Parathyroid adenoma (tissue), 2 donors: ENCODE measurements around the gene ANK2.

Experiments
- H2AFZ ChIP-seq: fragments of 300-600 bp; sonication (generic); one replicate; pipeline ENCODE4 v1.7.0; 2017; ENCODE audit warnings: antibody characterized with exemption, mild to moderate bottlenecking
- H3K27ac ChIP-seq: fragments of 300-600 bp; sonication (generic); one replicate; pipeline ENCODE4 v1.7.0; 2017
- H3K27me3 ChIP-seq: fragments of 300-600 bp; sonication (generic); one replicate; pipeline ENCODE4 v1.7.0; 2017; ENCODE audit warnings: low read length; ENCODE audit not compliant: control insufficient read depth, insufficient read depth
- H3K36me3 ChIP-seq: fragments of 300-600 bp; sonication (generic); one replicate; pipeline ENCODE4 v1.7.0; 2017; ENCODE audit warnings: low read length; ENCODE audit not compliant: control insufficient read depth, insufficient read depth
- H3K4me1 ChIP-seq: fragments of 300-600 bp; sonication (generic); one replicate; pipeline ENCODE4 v1.7.0; 2017; ENCODE audit warnings: control low read depth
- H3K4me2 ChIP-seq: fragments of 300-600 bp; sonication (generic); one replicate; pipeline ENCODE4 v1.7.0; 2017; ENCODE audit warnings: low read length
- H3K4me3 ChIP-seq: fragments of 300-600 bp; sonication (generic); one replicate; pipeline ENCODE4 v1.7.0; 2017; ENCODE audit warnings: low read depth, low read length
- H3K79me2 ChIP-seq: fragments of 300-600 bp; sonication (generic); one replicate; pipeline ENCODE4 v1.7.0; 2017; ENCODE audit warnings: control low read depth
- H3K9ac ChIP-seq: fragments of 300-600 bp; sonication (generic); one replicate; pipeline ENCODE4 v1.7.0; 2017; ENCODE audit warnings: mild to moderate bottlenecking
- H3K9me3 ChIP-seq: fragments of 300-600 bp; sonication (generic); one replicate; pipeline ENCODE4 v1.7.0; 2017; ENCODE audit warnings: low read length; ENCODE audit not compliant: control insufficient read depth
- TF ChIP-seq, protein P1 (sequence below): fragments of 300-600 bp; sonication (generic); IDR thresholded peaks from one replicate; pipeline ENCODE4 v1.7.0; 2017; ENCODE audit warnings: antibody characterized with exemption, mild to moderate bottlenecking
- donor health status: primary hyperparathyroidism.

Gene ANK2

DNA sequence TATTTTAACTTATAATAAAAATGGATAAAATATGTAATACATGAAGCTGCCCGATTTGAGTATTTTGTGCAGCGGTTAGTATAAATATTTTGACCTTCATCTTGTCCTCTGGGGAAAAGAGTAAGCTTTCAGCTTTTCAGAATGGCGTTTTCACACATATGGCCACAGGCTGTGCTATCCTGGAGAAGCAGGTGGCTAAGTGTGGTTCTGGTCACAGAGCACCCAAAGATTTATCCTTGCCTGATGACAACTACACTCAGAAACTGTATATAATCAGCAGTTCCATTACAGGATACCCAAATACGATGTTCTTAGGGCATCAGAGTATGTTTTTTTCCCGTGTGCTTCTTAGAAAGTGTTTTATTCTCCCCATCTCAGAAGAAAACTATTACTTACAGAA is 42.3 kb upstream of the ANK2 start:
- H3K79me2 ChIP-seq, result no peaks in the 10 kb centered on the region
- H3K36me3 ChIP-seq, result no peaks in the 10 kb centered on the region
- TF ChIP-seq, protein P1, sequence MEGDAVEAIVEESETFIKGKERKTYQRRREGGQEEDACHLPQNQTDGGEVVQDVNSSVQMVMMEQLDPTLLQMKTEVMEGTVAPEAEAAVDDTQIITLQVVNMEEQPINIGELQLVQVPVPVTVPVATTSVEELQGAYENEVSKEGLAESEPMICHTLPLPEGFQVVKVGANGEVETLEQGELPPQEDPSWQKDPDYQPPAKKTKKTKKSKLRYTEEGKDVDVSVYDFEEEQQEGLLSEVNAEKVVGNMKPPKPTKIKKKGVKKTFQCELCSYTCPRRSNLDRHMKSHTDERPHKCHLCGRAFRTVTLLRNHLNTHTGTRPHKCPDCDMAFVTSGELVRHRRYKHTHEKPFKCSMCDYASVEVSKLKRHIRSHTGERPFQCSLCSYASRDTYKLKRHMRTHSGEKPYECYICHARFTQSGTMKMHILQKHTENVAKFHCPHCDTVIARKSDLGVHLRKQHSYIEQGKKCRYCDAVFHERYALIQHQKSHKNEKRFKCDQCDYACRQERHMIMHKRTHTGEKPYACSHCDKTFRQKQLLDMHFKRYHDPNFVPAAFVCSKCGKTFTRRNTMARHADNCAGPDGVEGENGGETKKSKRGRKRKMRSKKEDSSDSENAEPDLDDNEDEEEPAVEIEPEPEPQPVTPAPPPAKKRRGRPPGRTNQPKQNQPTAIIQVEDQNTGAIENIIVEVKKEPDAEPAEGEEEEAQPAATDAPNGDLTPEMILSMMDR, result no peak
- no peak overlapping the region for H3K9ac ChIP-seq
- no peaks in the 10 kb centered on the region for H3K27me3 ChIP-seq
- peaks cover 4% of the 10 kb centered on the region for H3K4me1 ChIP-seq
- no peak overlapping the region for H3K4me2 ChIP-seq
- H2AFZ ChIP-seq, result no peak overlapping the region
- H3K9me3 ChIP-seq, result no peaks in the 10 kb centered on the region
- no peak overlapping the region for H3K27ac ChIP-seq
- H3K4me3 ChIP-seq, result no peak overlapping the region

DNA sequence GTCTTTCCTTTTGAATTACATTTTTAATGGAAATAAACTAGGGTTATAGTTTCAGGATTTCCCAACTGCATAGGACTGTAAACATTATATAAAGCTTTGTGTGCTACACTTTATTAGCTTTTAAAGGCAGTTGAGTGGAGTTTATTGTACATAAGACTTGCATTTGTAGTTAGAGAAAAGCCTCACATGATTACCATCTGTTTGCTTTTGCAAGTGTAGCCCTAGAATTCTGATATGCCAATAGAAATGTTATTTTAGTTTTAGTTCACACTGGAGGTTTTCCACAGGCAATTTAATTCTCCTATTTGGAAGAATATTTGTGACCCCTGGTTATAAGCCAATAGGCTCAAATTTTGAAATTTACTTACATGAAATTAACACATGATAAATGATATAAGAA is 41.3 kb upstream of the ANK2 start:
- Histone ChIP-seq H3K79me2 (no peaks in the 10 kb centered on the region), H3K27me3 (no peaks in the 10 kb centered on the region), H2AFZ (no peak overlapping the region), H3K4me2 (no peak overlapping the region), H3K4me3 (no peak overlapping the region), H3K36me3 (no peaks in the 10 kb centered on the region), H3K9me3 (no peaks in the 10 kb centered on the region), H3K27ac (no peak overlapping the region), H3K9ac (no peak overlapping the region), H3K4me1 (peaks cover 11% of the 10 kb centered on the region)
- TF ChIP-seq, protein P1, result no peak

DNA sequence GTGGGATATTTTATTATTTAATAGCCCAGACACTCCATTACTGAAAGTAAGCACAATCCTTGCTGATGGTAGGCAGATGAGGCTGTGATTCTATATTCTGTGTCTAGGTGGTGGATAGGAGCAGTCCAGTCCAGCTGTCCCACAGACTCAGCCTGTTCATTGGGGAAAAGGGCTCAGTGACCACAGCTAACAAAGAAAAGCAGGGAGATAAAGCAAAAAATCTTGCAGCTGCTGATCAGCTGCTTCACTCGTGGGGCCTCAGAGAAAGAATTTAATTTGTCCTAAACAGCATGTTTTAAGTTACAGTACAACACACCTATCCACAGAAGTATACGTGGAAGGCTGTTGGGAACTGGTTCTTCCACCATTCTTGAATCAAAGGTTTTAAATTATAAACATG is 40.7 kb upstream of the ANK2 start:
- Histone ChIP-seq H3K36me3 (no peaks in the 10 kb centered on the region), H2AFZ (peak overlapping the region; percentile 68), H3K9me3 (no peaks in the 10 kb centered on the region), H3K9ac (no peak overlapping the region), H3K4me1 (peaks cover 11% of the 10 kb centered on the region), H3K27ac (no peak overlapping the region), H3K79me2 (no peaks in the 10 kb centered on the region), H3K27me3 (no peaks in the 10 kb centered on the region), H3K4me3 (no peak overlapping the region), H3K4me2 (no peak overlapping the region)
- TF ChIP-seq, protein P1, result no peak

DNA sequence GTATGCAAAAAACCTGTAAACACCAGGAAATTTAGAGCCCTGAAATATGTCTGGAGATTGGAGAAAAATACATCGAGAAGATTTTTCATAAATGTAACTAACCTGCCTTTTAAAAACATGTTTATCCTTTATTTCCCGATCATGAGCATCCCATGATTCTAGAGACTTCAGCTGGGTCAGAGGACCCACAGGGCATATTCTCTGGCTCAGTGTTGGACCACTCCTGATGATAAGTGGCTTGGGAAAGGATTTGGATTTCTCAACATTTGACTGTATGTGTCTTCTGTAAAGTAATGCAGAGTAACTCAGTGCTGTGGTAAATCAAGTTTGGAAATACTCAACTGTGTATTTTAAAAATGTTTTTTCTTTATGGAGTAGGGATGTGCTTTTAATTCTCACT is 40.0 kb upstream of the ANK2 start:
- TF ChIP-seq, protein P1, result no peak
- no peaks in the 10 kb centered on the region for H3K9me3 ChIP-seq
- no peaks in the 10 kb centered on the region for H3K36me3 ChIP-seq
- no peak overlapping the region for H3K27ac ChIP-seq
- peaks cover 11% of the 10 kb centered on the region for H3K4me1 ChIP-seq
- no peak overlapping the region for H3K4me2 ChIP-seq
- H3K9ac ChIP-seq, result no peak overlapping the region
- peak overlapping the region; percentile 46 for H2AFZ ChIP-seq
- H3K79me2 ChIP-seq, result no peaks in the 10 kb centered on the region
- H3K4me3 ChIP-seq, result no peak overlapping the region
- no peaks in the 10 kb centered on the region for H3K27me3 ChIP-seq

DNA sequence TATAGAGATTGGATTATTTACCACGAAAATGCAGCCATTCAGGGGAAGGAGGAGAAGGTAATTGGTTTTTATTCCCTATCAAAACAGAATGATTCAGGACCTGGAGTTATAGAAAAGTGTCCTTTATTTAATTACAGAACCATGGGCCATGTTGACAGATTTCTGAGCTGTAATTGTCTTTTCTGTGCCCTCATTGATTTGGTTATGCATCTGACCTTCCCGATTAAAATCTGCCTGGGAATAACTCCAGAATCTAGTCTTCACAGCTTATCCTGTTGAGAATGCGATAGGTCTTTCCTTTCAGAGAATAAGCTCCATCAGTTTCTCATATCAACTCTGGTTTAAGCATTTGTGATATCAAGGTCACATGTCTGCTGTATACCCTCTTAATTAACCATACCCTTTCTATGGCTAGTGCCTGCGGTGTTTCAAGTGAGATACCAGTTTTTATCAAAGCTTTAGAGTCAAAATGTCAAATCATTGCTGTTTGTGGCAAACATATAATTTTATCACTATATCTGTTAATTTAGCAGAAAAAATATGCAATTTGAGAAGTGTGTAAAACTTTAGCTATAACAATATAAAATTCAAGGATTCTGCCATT is 37.2 kb upstream of the ANK2 start:
- Histone ChIP-seq H3K9ac (no peak overlapping the region), H3K27ac (peak overlapping the region; percentile 89)

More for the DNA sequence above, 37.2 kb upstream of the ANK2 start:
- H3K9me3 ChIP-seq, result no peaks in the 10 kb centered on the region
- peaks cover 14% of the 10 kb centered on the region for H3K4me1 ChIP-seq
- peak overlapping the region; percentile 25 for H3K4me2 ChIP-seq
- peak overlapping the region; percentile 64 for H2AFZ ChIP-seq
- no peaks in the 10 kb centered on the region for H3K36me3 ChIP-seq
- TF ChIP-seq, protein P1, result no peak
- H3K27me3 ChIP-seq, result no peaks in the 10 kb centered on the region
- no peaks in the 10 kb centered on the region for H3K79me2 ChIP-seq
- no peak overlapping the region for H3K4me3 ChIP-seq
